Measurements from ENCODE around the gene ASTL.

Gene ASTL

GRCh38 chr2:96130483-96130882, 7.8 kb downstream of the ASTL start:
- DNase-seq (ENCODE audit: low read depth, low spot score): no peak

DNA sequence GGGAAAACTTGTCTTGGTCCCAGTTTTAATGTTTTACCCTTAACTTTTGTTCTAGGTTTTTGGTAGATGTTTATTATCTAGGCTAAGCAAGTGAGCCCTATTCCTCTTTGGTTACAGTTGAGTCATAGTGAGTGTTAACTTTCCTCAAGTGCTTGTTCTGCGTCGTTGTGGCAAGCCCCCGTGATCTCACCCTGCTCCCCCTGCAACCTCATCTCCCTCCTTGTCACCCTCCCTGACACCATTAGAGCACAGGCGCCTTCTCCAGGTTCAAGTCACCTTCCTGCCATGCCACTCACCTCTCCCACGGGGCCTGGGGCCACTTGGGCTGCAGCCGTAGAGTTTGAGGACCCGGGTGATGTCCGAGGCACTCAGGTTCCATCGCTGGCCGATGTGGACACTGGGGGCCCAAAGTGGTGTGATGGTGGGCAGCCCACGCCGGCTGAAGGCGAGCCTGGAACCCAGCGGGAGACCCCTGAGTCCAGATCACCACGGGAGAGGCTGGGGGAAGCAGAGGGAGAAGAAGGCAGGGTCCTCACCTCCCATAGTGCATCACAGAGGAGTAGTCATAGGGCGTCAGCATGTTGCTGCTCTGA, 8.7 kb downstream of the ASTL start:
- no peak for DNase-seq (ENCODE audit: low read depth, low spot score)

- DNase-seq (ENCODE audit: low read depth, low spot score): no peak
Observed at GRCh38 chr2:96128456-96128855, 9.8 kb downstream of the ASTL start.

DNA sequence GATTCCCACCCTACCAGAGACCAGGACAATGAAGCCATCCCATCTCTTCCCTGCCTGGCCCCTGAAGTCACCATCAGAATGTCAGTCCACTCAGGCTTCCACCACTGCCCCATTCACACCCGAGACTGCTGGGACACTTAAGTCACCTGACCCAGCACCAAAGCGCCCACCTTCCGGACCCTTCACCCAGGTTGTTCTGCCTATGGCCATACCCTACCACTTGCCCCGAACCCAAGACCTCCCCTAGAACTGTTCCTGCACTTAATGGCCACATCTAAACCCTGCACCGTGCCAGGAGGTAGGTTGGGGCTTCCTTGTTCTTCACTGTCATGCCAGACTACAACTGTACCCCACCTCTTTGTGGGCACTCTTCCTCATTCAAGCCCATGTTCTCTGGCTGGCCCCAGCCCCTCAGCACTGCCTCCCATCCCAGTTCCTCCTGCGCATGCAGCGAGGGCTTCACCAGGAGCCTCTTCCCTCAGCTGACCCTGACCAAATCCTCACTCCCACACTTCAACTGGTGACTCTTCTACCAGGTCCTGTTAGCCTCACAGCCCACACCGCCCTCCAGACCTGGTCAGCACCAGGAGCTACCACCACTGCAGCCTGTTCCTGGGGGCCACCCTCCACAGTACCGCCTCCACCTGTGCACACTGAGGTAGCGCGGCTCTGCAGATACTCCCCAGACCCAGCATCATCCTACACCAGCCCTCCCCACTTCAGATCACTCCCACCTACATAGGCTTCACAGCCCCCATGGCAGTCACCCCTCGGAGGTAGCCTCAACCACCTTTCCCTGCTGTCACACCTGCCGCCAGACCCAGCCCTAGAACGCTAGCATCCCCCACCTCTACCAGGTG, 13.7 kb downstream of the ASTL start:
- no peak for DNase-seq (ENCODE audit: low read depth, low spot score)

- DNase-seq (ENCODE audit: low read depth, low spot score): no peak
Observed at GRCh38 chr2:96123936-96124335, 14.4 kb downstream of the ASTL start.

DNA sequence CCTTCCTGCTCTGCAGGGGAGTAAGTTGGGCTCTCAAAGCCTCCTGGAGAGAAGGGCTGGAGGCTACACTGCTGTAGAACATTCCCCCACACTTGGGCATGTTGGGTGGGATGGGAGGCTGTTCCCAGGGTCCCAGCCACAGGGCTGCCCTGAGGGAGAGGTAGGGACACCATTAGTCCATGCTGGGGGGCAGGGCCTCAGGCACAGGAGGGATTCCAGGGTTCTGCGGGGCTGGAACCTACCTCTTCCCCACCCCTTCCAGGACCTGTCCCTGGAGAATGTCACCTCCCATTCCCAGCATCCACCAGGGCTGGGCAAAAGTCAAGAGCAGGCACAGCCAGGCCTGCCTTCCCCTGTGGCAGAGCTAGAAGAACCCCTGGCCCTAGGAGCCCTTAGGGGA, 15.0 kb downstream of the ASTL start:
- DNase-seq (ENCODE audit: low read depth, low spot score): no peak

GRCh38 chr2:96122391-96122790, 15.9 kb downstream of the ASTL start:
- no peak for DNase-seq (ENCODE audit: low read depth, low spot score)

DNA sequence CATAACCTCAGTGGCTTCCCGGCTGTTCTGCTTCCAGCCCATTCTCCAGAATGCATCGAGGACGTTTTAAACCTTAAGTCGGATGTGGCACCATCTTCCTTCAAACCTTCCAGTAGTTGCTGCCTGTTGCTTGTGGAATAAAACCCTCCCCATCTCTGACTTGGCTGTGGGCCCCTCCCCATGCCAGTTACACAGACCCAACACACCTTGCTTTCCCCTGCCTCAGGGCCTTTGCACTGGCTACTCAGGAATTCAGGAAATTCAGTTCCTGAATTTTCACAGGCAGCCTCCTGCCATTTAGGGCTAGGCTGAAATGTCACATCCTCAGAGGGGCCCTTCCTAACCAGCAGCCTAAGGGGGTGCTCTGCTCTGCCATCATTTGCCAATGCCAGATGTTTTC, 16.9 kb downstream of the ASTL start:
- DNase-seq (ENCODE audit: low read depth, low spot score): no peak

- DNase-seq (ENCODE audit: low read depth, low spot score): no peak
Observed at GRCh38 chr2:96120991-96121390, 17.3 kb downstream of the ASTL start.

- no peak for DNase-seq (ENCODE audit: low read depth, low spot score)
Observed at GRCh38 chr2:96120091-96120720, 18.1 kb downstream of the ASTL start.

DNA sequence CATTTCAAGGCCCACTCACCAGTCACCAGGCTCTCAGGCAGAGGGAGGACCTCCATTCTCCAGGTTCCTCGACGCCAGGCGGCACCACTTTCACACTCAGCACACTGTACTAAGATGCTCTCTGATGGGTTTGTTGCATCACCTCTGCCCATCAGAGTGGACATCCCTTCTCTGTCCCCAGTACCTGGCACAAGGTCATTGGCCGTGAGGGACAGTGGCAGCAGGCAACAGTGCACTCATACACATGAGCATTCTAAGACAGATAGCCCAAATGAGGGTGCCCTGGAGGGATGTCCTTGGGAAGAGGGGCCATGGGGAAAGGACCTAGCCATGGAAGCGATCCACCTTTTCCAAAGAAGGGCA, 18.9 kb downstream of the ASTL start:
- no peak for DNase-seq (ENCODE audit: low read depth, low spot score)

GRCh38 chr2:96118698-96119388, 19.5 kb downstream of the ASTL start:
- no peak for DNase-seq (ENCODE audit: low read depth, low spot score)

GRCh38 chr2:96117701-96118588, 20.4 kb downstream of the ASTL start:
- DNase-seq (ENCODE audit: low read depth, low spot score): no peak

DNA sequence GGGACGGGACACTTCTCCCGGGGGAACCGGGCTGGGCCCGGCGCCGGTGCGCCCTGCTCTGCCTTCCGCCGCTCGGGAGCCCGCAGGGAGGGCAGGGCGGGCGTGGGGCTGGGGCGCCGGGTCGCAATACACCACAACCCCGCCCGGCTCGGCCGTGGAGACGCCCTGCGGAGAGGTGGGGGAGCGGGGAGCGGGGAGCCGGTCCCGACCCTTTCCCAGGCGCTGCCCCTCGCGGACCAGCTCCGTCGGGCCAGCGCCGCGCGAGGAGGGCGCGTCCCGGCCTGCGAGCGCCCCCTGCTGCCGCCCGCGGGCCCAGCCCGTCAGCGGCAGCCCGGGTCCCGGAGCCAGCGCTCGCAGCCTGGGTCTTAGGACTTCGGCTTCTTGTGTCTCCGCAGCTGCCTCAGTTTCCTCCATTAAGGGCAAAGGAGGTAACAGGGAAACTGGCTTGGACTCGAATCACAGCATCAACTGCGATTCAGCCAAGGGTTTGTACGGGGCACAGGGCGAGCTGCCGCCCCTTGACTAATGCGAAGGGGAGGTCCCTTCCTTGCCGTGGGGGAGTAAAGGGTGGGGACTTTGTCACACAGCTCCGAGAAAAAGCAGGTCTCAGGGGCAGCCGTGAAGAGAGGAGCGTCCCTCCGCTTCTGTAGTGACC, 21.3 kb downstream of the ASTL start:
- DNase-seq (ENCODE audit: low read depth, low spot score): no peak

GRCh38 chr2:96116424-96116878, 21.9 kb downstream of the ASTL start, which contains the start of gene ADRA2B:
Gene ADRA2B (minus strand): TSS chr2:96116571. CDS start chr2:96116149, 422 bp downstream.
- no peak for DNase-seq (ENCODE audit: low read depth, low spot score)

GRCh38 chr2:96115631-96116423, 22.5 kb downstream of the ASTL start:
- no peak for DNase-seq (ENCODE audit: low read depth, low spot score)

DNA sequence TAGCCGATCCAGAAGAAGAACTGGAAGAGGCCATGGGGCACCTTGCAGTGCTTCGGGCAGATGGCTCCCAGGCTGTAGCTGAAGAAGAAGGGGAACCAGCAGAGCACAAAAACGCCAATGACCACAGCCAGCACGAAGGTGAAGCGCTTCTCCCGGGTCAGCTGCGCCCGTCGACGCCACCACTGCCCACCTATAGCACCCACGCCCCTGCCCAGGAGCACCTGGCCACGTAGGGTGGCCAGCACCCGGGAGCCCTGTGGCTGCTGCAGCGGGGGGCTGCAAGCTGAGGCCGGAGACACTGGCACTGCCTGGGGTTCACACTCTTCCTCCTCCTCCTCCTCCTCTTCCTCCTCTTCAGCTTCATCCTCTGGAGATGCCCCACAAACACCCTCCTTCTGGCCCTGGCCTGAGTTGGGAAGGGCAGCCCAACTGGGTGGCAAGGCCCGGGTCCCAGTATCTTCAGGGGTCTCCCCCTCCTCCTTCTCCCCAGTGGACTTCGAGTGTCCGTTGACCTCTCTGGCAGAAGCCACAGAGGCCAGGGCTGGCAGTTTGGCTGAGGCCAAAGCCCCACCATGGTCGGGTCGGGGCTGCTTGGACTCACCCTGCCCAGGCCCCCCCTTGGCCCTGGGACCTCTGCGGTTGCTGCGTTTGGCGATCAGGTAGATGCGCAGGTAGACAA, 23.3 kb downstream of the ASTL start:
- no peak for DNase-seq (ENCODE audit: low read depth, low spot score)

GRCh38 chr2:96114546-96114902, 23.8 kb downstream of the ASTL start:
- DNase-seq (ENCODE audit: low read depth, low spot score): no peak

- no peak for DNase-seq (ENCODE audit: low read depth, low spot score)
Observed at GRCh38 chr2:96113951-96114350, 24.4 kb downstream of the ASTL start.

Data from smooth muscle cell of the brain vasculature (primary cell).